Ovary (tissue), 3 donors: ENCODE measurements around the gene SEMA6D.

ENCODE experiments used
- EP300 ChIP-seq: sonication (generic); formaldehyde crosslinking; IDR thresholded peaks from one replicate; pipeline ENCODE4 v1.6.1; 2017; ENCODE audit warnings: antibody characterized with exemption
- POLR2A ChIP-seq: fragments of 450-650 bp; IDR thresholded peaks from one replicate; pipeline ENCODE4 v1.6.1; 2017; ENCODE audit warnings: antibody characterized with exemption, mild to moderate bottlenecking, moderate library complexity
- TF ChIP-seq, protein P1 (sequence below), 3 donors: fragments of 450-650 bp in 2 of 3; fragments of 200-600 bp in 1 of 3; IDR thresholded peaks; one replicate each; pipeline versions ENCODE4 v1.5.1 to v1.8.0; 2016 to 2022; ENCODE audit warnings: antibody characterized with exemption in 3 of 3, mild to moderate bottlenecking in 1 of 3
- donor health status: DM: no; HTN: no; CAD: no.

DNA sequence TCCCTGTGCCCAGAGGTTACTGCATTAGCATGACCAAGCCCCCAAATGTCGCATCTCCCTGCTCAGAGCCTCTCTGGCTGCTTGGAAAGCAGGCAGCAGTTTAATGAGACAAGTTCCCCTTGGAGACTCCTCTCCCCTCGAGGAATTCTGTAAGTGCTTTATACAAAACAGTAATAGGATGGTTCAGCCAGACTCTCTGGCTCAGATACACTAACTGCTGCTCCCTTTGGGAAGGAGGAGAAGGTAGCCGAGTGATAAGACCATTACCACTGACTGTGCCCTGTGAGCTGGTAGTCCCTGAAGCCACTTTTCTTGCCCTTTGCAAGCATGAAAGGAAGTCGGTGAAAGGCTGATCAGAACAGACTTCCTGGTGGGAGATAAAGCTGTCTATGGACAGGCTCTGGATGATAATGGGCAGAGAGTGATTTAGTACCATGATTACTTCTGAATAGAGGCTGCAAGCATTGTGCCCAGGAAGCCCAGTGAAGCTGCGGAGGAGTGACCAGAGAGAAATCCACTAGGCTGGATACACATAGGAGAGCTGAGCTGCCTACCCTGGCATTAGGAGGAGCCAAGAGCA is 100.8 kb downstream of the SEMA6D start:
- TF ChIP-seq, protein P1, sequence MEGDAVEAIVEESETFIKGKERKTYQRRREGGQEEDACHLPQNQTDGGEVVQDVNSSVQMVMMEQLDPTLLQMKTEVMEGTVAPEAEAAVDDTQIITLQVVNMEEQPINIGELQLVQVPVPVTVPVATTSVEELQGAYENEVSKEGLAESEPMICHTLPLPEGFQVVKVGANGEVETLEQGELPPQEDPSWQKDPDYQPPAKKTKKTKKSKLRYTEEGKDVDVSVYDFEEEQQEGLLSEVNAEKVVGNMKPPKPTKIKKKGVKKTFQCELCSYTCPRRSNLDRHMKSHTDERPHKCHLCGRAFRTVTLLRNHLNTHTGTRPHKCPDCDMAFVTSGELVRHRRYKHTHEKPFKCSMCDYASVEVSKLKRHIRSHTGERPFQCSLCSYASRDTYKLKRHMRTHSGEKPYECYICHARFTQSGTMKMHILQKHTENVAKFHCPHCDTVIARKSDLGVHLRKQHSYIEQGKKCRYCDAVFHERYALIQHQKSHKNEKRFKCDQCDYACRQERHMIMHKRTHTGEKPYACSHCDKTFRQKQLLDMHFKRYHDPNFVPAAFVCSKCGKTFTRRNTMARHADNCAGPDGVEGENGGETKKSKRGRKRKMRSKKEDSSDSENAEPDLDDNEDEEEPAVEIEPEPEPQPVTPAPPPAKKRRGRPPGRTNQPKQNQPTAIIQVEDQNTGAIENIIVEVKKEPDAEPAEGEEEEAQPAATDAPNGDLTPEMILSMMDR (IDR thresholded peaks at IDR 0.05): no peak
- TF ChIP-seq EP300 (no peak), POLR2A (no peak)
